ENCODE results near the gene FHOD3.

DNA sequence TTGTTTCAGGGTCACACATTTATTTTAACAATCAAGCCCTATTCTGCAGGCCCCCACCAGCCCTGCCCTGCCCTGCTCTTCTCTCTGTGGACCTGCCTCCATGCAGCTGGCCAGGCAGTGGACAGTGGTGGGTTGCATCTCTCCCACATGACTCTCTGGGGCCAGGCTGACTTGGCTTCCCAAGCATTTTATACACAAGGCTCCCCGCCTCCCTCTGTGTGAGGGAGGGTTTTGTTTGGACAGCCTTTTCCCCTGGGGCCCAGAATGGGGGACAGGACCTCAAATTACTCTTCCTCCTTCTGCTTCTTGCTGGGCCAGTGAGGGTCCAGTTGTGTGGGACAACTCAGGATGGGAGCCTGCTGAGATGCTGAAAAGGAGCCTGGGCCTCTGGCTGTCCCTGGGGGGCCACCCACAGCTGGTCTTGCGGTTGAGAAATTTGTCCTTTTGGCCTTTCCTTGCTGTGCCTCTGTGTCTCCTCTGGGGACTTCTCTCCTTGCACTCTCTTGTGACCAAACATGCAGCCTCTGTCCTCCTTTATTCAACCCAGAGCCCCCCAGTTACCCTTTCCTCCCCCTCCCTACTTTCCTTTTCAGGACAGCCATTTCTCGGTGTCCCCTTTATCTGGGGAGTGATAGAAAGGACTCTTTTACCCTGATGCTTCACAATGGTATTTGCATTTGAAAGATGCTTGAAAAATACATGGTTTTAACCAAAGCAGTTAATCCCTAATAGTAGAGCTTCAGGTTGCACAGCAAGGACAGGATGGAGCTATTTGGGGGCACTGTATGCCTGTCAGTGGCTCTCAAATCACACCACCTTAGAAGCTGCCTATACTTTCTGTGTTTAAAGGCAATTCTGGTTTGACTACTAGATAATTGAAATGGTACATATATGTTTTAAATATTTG lies 151.1 kb downstream of the FHOD3 start:
- no peak for TF ChIP-seq SIN3A (IDR thresholded peaks at IDR 0.05; ENCODE audit: borderline replicate concordance, insufficient read depth, low read length)
- TF ChIP-seq POLR2AphosphoS5 (IDR thresholded peaks at IDR 0.05; ENCODE audit: low read depth, low read length): no peak
- no peak for TF ChIP-seq TAF1 (IDR thresholded peaks at IDR 0.05; ENCODE audit: borderline replicate concordance, insufficient read depth, low read length)
- TF ChIP-seq, protein P1, sequence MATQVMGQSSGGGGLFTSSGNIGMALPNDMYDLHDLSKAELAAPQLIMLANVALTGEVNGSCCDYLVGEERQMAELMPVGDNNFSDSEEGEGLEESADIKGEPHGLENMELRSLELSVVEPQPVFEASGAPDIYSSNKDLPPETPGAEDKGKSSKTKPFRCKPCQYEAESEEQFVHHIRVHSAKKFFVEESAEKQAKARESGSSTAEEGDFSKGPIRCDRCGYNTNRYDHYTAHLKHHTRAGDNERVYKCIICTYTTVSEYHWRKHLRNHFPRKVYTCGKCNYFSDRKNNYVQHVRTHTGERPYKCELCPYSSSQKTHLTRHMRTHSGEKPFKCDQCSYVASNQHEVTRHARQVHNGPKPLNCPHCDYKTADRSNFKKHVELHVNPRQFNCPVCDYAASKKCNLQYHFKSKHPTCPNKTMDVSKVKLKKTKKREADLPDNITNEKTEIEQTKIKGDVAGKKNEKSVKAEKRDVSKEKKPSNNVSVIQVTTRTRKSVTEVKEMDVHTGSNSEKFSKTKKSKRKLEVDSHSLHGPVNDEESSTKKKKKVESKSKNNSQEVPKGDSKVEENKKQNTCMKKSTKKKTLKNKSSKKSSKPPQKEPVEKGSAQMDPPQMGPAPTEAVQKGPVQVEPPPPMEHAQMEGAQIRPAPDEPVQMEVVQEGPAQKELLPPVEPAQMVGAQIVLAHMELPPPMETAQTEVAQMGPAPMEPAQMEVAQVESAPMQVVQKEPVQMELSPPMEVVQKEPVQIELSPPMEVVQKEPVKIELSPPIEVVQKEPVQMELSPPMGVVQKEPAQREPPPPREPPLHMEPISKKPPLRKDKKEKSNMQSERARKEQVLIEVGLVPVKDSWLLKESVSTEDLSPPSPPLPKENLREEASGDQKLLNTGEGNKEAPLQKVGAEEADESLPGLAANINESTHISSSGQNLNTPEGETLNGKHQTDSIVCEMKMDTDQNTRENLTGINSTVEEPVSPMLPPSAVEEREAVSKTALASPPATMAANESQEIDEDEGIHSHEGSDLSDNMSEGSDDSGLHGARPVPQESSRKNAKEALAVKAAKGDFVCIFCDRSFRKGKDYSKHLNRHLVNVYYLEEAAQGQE (IDR thresholded peaks at IDR 0.05; ENCODE audit: insufficient read depth in 1 of 2, low read depth in 2 of 2, low read length in 2 of 2): no peak
- no peak for TF ChIP-seq FOXP2 (optimal IDR thresholded peaks at IDR 0.05; ENCODE audit: borderline replicate concordance, extremely low read depth, extremely low read length, insufficient read depth)

Measured in PFSK-1 (cell line).